Activated naive CD4-positive, alpha-beta T cell treated with anti-CD3 and anti-CD28 coated beads for 36 hours (primary cell): Measurements from ENCODE around the gene FGGY. TPM values are rescaled to one million over a fixed set of nuclear protein-coding genes. Genes with fewer than 3 reads are reported as not detected.
"Not testable (repeated sequence)": the region's sequence is repeated elsewhere in the genome, so short reads cannot be mapped to it uniquely, and the experiment has no call there.

ENCODE experiments used
- CTCF ChIA-PET: fragments of 350-600 bp; sonication (Branson Sonifier 250); formaldehyde crosslinking; loops from one replicate; lab custom pipeline; 2021; ENCODE audit warnings: antibody characterized with exemption; lab: Charles Lee
- DNase-seq: peaks from one replicate; pipeline ENCODE4 v3.0.0-alpha.2; 2020
- H3K27ac Mint-ChIP-seq: one replicate; pipeline ENCODE4 v1.8.0; 2021; ENCODE audit warnings: mild to moderate bottlenecking, mixed read lengths
- H3K27me3 Mint-ChIP-seq: one replicate; pipeline ENCODE4 v1.8.0; 2021; ENCODE audit warnings: low read depth, mixed read lengths
- H3K36me3 Mint-ChIP-seq: one replicate; pipeline ENCODE4 v1.8.0; 2021; ENCODE audit warnings: low read depth, mixed read lengths
- H3K4me1 Mint-ChIP-seq: one replicate; pipeline ENCODE4 v1.8.0; 2021; ENCODE audit warnings: low read depth, mixed read lengths
- H3K4me3 Mint-ChIP-seq: one replicate; pipeline ENCODE4 v1.8.0; 2021; ENCODE audit warnings: mild to moderate bottlenecking, moderate library complexity, mixed read lengths
- H3K9me3 Mint-ChIP-seq: one replicate; pipeline ENCODE4 v1.8.0; 2021; ENCODE audit warnings: mixed read lengths
- intact Hi-C: fragments of 100-400 bp; cut with micrococcal nuclease; formaldehyde crosslinking; loops from one replicate; pipeline ENCODE4 v1.15.1; 2023
- total RNA-seq, 2 experiments: library from RNA; stranded (reverse); gene quantifications; one replicate each; pipeline ENCODE4 v1.2.3, GENCODE V29; 2021

The FGGY gene
- total RNA-seq, 2 experiments from 2014 or later: 9.8 to 10.9 TPM

GRCh38 chr1:59481881-59482505 lies 185.1 kb downstream of the FGGY start:
- peaks cover 4% of the 10 kb centered on the region for H3K4me1 Mint-ChIP-seq

GRCh38 chr1:59482986-59483385 lies 186.1 kb downstream of the FGGY start:
- Mint-ChIP-seq H3K36me3 (no peaks in the 10 kb centered on the region), H3K27ac (no peak overlapping the region), H3K4me3 (no peak overlapping the region), H3K9me3 (no peaks in the 10 kb centered on the region), H3K4me1 (no peaks in the 10 kb centered on the region), H3K27me3 (no peaks in the 10 kb centered on the region)
- CTCF ChIA-PET: no interaction called here
- DNase-seq: no peak
- intact Hi-C loops: no loop called here

More at GRCh38 chr1:59481881-59482505, 185.1 kb downstream of the FGGY start:
- no peak overlapping the region for H3K4me3 Mint-ChIP-seq
- no peaks in the 10 kb centered on the region for H3K36me3 Mint-ChIP-seq
- no peak for DNase-seq
- H3K27me3 Mint-ChIP-seq: no peaks in the 10 kb centered on the region
- no peak overlapping the region for H3K27ac Mint-ChIP-seq
- intact Hi-C loops: no loop called here
- CTCF ChIA-PET: no interaction called here
- H3K9me3 Mint-ChIP-seq: no peaks in the 10 kb centered on the region

GRCh38 chr1:59484096-59484495 lies 187.2 kb downstream of the FGGY start:
- intact Hi-C loops: no loop called here
- no peaks in the 10 kb centered on the region for H3K27me3 Mint-ChIP-seq
- H3K4me1 Mint-ChIP-seq: no peaks in the 10 kb centered on the region
- no peak for DNase-seq
- H3K4me3 Mint-ChIP-seq: no peak overlapping the region
- no peaks in the 10 kb centered on the region for H3K9me3 Mint-ChIP-seq
- no peaks in the 10 kb centered on the region for H3K36me3 Mint-ChIP-seq
- H3K27ac Mint-ChIP-seq: no peak overlapping the region
- CTCF ChIA-PET: no interaction called here

- H3K36me3 Mint-ChIP-seq: no peaks in the 10 kb centered on the region
- no peaks in the 10 kb centered on the region for H3K27me3 Mint-ChIP-seq
- H3K4me1 Mint-ChIP-seq: no peaks in the 10 kb centered on the region
- H3K27ac Mint-ChIP-seq: no peak overlapping the region
- H3K9me3 Mint-ChIP-seq: no peaks in the 10 kb centered on the region
- CTCF ChIA-PET: no interaction called here
- intact Hi-C loops: no loop called here
- DNase-seq: no peak
- H3K4me3 Mint-ChIP-seq: no peak overlapping the region
These were observed 188.3 kb downstream of the FGGY start for GRCh38 chr1:59485171-59485570.

- no peaks in the 10 kb centered on the region for H3K36me3 Mint-ChIP-seq
- H3K4me3 Mint-ChIP-seq: no peak overlapping the region
- H3K27ac Mint-ChIP-seq: no peak overlapping the region
- CTCF ChIA-PET: no interaction called here
- no peaks in the 10 kb centered on the region for H3K9me3 Mint-ChIP-seq
- intact Hi-C loops: no loop called here
- H3K27me3 Mint-ChIP-seq: no peaks in the 10 kb centered on the region
- H3K4me1 Mint-ChIP-seq: no peaks in the 10 kb centered on the region
- no peak for DNase-seq
These were observed 189.1 kb downstream of the FGGY start for GRCh38 chr1:59485949-59486348.

- H3K4me3 Mint-ChIP-seq: no peak overlapping the region
- CTCF ChIA-PET: interaction anchor here (0.6 kb wide), 1 partner anchor 226 kb away, joined by 3 read pairs; no protein-coding TSS in a partner anchor
These were observed 189.7 kb downstream of the FGGY start for GRCh38 chr1:59486615-59487014.

GRCh38 chr1:59487335-59488031 lies 190.6 kb downstream of the FGGY start:
- H3K9me3 Mint-ChIP-seq: no peaks in the 10 kb centered on the region
- DNase-seq: no peak
- H3K4me1 Mint-ChIP-seq: no peaks in the 10 kb centered on the region
- intact Hi-C loops: no loop called here
- H3K27ac Mint-ChIP-seq: no peak overlapping the region
- CTCF ChIA-PET: no interaction called here
- no peak overlapping the region for H3K4me3 Mint-ChIP-seq
- no peaks in the 10 kb centered on the region for H3K36me3 Mint-ChIP-seq
- H3K27me3 Mint-ChIP-seq: no peaks in the 10 kb centered on the region

More at GRCh38 chr1:59486615-59487014, 189.7 kb downstream of the FGGY start:
- Mint-ChIP-seq H3K27ac (no peak overlapping the region), H3K4me1 (no peaks in the 10 kb centered on the region), H3K9me3 (no peaks in the 10 kb centered on the region), H3K36me3 (no peaks in the 10 kb centered on the region), H3K27me3 (no peaks in the 10 kb centered on the region)
- intact Hi-C loops: no loop called here
- DNase-seq: no peak

- H3K4me1 Mint-ChIP-seq: no peaks in the 10 kb centered on the region
- H3K27me3 Mint-ChIP-seq: no peaks in the 10 kb centered on the region
- no peak overlapping the region for H3K4me3 Mint-ChIP-seq
- intact Hi-C loops: no loop called here
- DNase-seq: no peak
- no peaks in the 10 kb centered on the region for H3K9me3 Mint-ChIP-seq
- CTCF ChIA-PET: no interaction called here
- peaks cover 3% of the 10 kb centered on the region for H3K36me3 Mint-ChIP-seq
- no peak overlapping the region for H3K27ac Mint-ChIP-seq
These were observed 195.6 kb downstream of the FGGY start for GRCh38 chr1:59492500-59492899.

- Mint-ChIP-seq H3K4me3 (no peak overlapping the region), H3K27me3 (no peaks in the 10 kb centered on the region), H3K27ac (no peak overlapping the region), H3K4me1 (no peaks in the 10 kb centered on the region), H3K36me3 (peaks cover 3% of the 10 kb centered on the region), H3K9me3 (no peaks in the 10 kb centered on the region)
- CTCF ChIA-PET: no interaction called here
- intact Hi-C loops: no loop called here
- no peak for DNase-seq
These were observed 197.4 kb downstream of the FGGY start for GRCh38 chr1:59494145-59494833.

GRCh38 chr1:59496156-59496555 lies 199.3 kb downstream of the FGGY start:
- DNase-seq, H3K36me3 Mint-ChIP-seq, H3K9me3 Mint-ChIP-seq, H3K4me3 Mint-ChIP-seq, H3K27ac Mint-ChIP-seq, H3K27me3 Mint-ChIP-seq, H3K4me1 Mint-ChIP-seq, intact Hi-C loops, CTCF ChIA-PET: not testable (repeated sequence)

GRCh38 chr1:59497616-59498015 lies 200.7 kb downstream of the FGGY start:
- peaks cover 3% of the 10 kb centered on the region for H3K36me3 Mint-ChIP-seq
- intact Hi-C loops: no loop called here
- no peaks in the 10 kb centered on the region for H3K27me3 Mint-ChIP-seq
- CTCF ChIA-PET: no interaction called here
- H3K4me1 Mint-ChIP-seq: no peaks in the 10 kb centered on the region
- no peak for DNase-seq
- no peaks in the 10 kb centered on the region for H3K9me3 Mint-ChIP-seq
- no peak overlapping the region for H3K27ac Mint-ChIP-seq
- no peak overlapping the region for H3K4me3 Mint-ChIP-seq

- no peak overlapping the region for H3K27ac Mint-ChIP-seq
- no peaks in the 10 kb centered on the region for H3K27me3 Mint-ChIP-seq
- H3K4me3 Mint-ChIP-seq: no peak overlapping the region
- intact Hi-C loops: no loop called here
- DNase-seq: no peak
- H3K9me3 Mint-ChIP-seq: no peaks in the 10 kb centered on the region
- CTCF ChIA-PET: no interaction called here
- H3K4me1 Mint-ChIP-seq: no peaks in the 10 kb centered on the region
- peaks cover 3% of the 10 kb centered on the region for H3K36me3 Mint-ChIP-seq
These were observed 201.7 kb downstream of the FGGY start for GRCh38 chr1:59498640-59499039.
